HepG2 (cell line): ENCODE results near the gene CTXN1. TPM values are rescaled to one million over a fixed set of nuclear protein-coding genes. Genes with fewer than 3 reads are reported as not detected.
A peak's percentile ranks its signal among the peaks of the same experiment; 100 is the strongest.

ENCODE experiments used
- DRAP1 ChIP-seq: IDR thresholded peaks from 2 replicates; pipeline ENCODE4 v1.6.1; 2016; ENCODE audit warnings: missing genetic modification reagents, missing compliant biosample characterization
- FOXO4 ChIP-seq: sonication (generic); formaldehyde crosslinking; conservative IDR thresholded peaks from 2 replicates; pipeline ENCODE4 v1.8.1; 2023; ENCODE audit warnings: missing genetic modification reagents
- FOXP1 ChIP-seq, 2 experiments: fragments of 450-650 bp in 1 of 2; IDR thresholded peaks; 2 replicates each; pipeline ENCODE4 v1.6.1; 2017 to 2018; ENCODE audit warnings: antibody characterized with exemption in 1 of 2
- HNRNPK ChIP-seq: fragments of 200-400 bp; formaldehyde crosslinking; IDR thresholded peaks from 2 replicates; pipeline ENCODE4 v1.6.1; 2018; ENCODE audit warnings: low read length, low read depth, moderate library complexity, mild to moderate bottlenecking; ENCODE audit not compliant: poor library complexity, severe bottlenecking
- IRX3 ChIP-seq: sonication (generic); formaldehyde crosslinking; IDR thresholded peaks from 2 replicates; pipeline ENCODE4 v1.8.1; 2023; ENCODE audit warnings: mild to moderate bottlenecking, low read depth, missing genetic modification reagents, borderline replicate concordance
- KDM6A ChIP-seq: IDR thresholded peaks from 2 replicates; pipeline ENCODE4 v1.6.1; 2016; ENCODE audit warnings: low read depth
- KLF13 ChIP-seq: sonication (generic); formaldehyde crosslinking; IDR thresholded peaks from 2 replicates; pipeline ENCODE4 v1.4.0; 2020; ENCODE audit warnings: mild to moderate bottlenecking, missing genetic modification reagents
- MBD4 ChIP-seq: IDR thresholded peaks from 2 replicates; pipeline ENCODE4 v1.6.1; 2012; ENCODE audit warnings: low read length, inconsistent platforms, borderline replicate concordance
- NFE2L1 ChIP-seq: sonication (generic); formaldehyde crosslinking; IDR thresholded peaks from 2 replicates; pipeline ENCODE4 v1.4.0; 2020; ENCODE audit warnings: missing genetic modification reagents, mild to moderate bottlenecking, borderline replicate concordance
- REST ChIP-seq, 2 experiments: IDR thresholded peaks; 2 replicates each; pipeline ENCODE4 v1.6.1; 2011 to 2012; ENCODE audit warnings: low read length in 2 of 2, borderline replicate concordance in 1 of 2, low read depth in 1 of 2, mild to moderate bottlenecking in 1 of 2, moderate library complexity in 1 of 2
- ZNF343 ChIP-seq: sonication (generic); formaldehyde crosslinking; IDR thresholded peaks from 2 replicates; pipeline ENCODE4 v1.4.0; 2020; ENCODE audit warnings: mild to moderate bottlenecking, missing genetic modification reagents
- ZNF564 ChIP-seq: sonication (generic); formaldehyde crosslinking; IDR thresholded peaks from 2 replicates; pipeline ENCODE4 v1.8.1; 2023; ENCODE audit warnings: mild to moderate bottlenecking, missing genetic modification reagents
- ZSCAN31 ChIP-seq: sonication (generic); formaldehyde crosslinking; IDR thresholded peaks from 2 replicates; pipeline ENCODE4 v1.5.0; 2020; ENCODE audit warnings: low read depth, mild to moderate bottlenecking, missing genetic modification reagents
- polyA plus RNA-seq, 8 experiments: library from polyadenylated mRNA; depleted of rRNA in 3 of 8; stranded (reverse) in 7 of 8; unstranded in 1 of 8; fragments of >200 nt; fragmentation: Illumina TruSeq in 4 of 8; extraction: Trizol in 4 of 8; gene quantifications; 2 replicates each; pipeline versions ENCODE4 v1.2.1 to v1.2.3, GENCODE V29; 2011 to 2016; ENCODE audit warnings: low read depth in 4 of 8, missing spikeins in 1 of 8, mixed read lengths in 1 of 8; ENCODE audit not compliant: insufficient read depth in 1 of 8
- total RNA-seq, 5 experiments: library from RNA; depleted of rRNA; stranded (reverse); fragments of >200 nt; fragmentation: Illumina TruSeq; extraction: Trizol; gene quantifications; 2 replicates each; pipeline ENCODE4 v1.2.3, GENCODE V29; 2016; ENCODE audit warnings: low read depth in 1 of 5
- TF ChIP-seq, protein P1 (sequence below): sonication (generic); formaldehyde crosslinking; IDR thresholded peaks from 2 replicates; pipeline ENCODE4 v1.4.0; 2020; ENCODE audit warnings: missing genetic modification reagents
- TF ChIP-seq, protein P2 (sequence below): sonication (generic); formaldehyde crosslinking; IDR thresholded peaks from 2 replicates; pipeline ENCODE4 v1.4.0; 2020; ENCODE audit warnings: missing genetic modification reagents
- TF ChIP-seq, protein P3 (sequence below): sonication (generic); formaldehyde crosslinking; IDR thresholded peaks from 2 replicates; pipeline ENCODE4 v1.4.0; 2020; ENCODE audit warnings: missing genetic modification reagents, borderline replicate concordance

Gene CTXN1
- total and polyA plus RNA-seq, 2 of the 13 experiments (the other 11 are each of a cell fraction or from before 2014, with no cell fraction given), result 0.11 TPM; not detected in 1

- TF ChIP-seq KDM6A (CRISPR knock-in tag), result no peak
- no peak for TF ChIP-seq FOXO4 (CRISPR knock-in tag)
- no peak for TF ChIP-seq ZSCAN31 (CRISPR knock-in tag)
- no peak for TF ChIP-seq ZNF343
- no peak for TF ChIP-seq NFE2L1 (CRISPR knock-in tag)
- no peak for TF ChIP-seq MBD4
- TF ChIP-seq, protein P1, sequence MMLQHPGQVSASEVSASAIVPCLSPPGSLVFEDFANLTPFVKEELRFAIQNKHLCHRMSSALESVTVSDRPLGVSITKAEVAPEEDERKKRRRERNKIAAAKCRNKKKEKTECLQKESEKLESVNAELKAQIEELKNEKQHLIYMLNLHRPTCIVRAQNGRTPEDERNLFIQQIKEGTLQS (CRISPR knock-in tag), result no peak; the same call in 1 of the 2 replicates
- TF ChIP-seq REST (IDR thresholded peaks at IDR 0.05; ENCODE audit: borderline replicate concordance in 1 of 2, low read depth in 1 of 2, low read length in 2 of 2), result no peak
- peak; percentile 43; the same call in 1 of the 2 replicates for TF ChIP-seq DRAP1 (CRISPR knock-in tag)
- peak; percentile 77; the same call in 1 of the 2 replicates for TF ChIP-seq IRX3 (CRISPR knock-in tag)
- no peak for TF ChIP-seq FOXP1 (IDR thresholded peaks at IDR 0.05)
- no peak for TF ChIP-seq FOXP1 (CRISPR knock-in tag; IDR thresholded peaks at IDR 0.05)
- TF ChIP-seq, protein P2, sequence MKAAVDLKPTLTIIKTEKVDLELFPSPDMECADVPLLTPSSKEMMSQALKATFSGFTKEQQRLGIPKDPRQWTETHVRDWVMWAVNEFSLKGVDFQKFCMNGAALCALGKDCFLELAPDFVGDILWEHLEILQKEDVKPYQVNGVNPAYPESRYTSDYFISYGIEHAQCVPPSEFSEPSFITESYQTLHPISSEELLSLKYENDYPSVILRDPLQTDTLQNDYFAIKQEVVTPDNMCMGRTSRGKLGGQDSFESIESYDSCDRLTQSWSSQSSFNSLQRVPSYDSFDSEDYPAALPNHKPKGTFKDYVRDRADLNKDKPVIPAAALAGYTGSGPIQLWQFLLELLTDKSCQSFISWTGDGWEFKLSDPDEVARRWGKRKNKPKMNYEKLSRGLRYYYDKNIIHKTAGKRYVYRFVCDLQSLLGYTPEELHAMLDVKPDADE, result no peak
- TF ChIP-seq, protein P3, sequence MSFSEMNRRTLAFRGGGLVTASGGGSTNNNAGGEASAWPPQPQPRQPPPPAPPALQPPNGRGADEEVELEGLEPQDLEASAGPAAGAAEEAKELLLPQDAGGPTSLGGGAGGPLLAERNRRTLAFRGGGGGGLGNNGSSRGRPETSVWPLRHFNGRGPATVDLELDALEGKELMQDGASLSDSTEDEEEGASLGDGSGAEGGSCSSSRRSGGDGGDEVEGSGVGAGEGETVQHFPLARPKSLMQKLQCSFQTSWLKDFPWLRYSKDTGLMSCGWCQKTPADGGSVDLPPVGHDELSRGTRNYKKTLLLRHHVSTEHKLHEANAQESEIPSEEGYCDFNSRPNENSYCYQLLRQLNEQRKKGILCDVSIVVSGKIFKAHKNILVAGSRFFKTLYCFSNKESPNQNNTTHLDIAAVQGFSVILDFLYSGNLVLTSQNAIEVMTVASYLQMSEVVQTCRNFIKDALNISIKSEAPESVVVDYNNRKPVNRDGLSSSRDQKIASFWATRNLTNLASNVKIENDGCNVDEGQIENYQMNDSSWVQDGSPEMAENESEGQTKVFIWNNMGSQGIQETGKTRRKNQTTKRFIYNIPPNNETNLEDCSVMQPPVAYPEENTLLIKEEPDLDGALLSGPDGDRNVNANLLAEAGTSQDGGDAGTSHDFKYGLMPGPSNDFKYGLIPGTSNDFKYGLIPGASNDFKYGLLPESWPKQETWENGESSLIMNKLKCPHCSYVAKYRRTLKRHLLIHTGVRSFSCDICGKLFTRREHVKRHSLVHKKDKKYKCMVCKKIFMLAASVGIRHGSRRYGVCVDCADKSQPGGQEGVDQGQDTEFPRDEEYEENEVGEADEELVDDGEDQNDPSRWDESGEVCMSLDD (CRISPR knock-in tag), result no peak
- peak; percentile 74; the same call in 1 of the 2 replicates for TF ChIP-seq ZNF564 (CRISPR knock-in tag)
- no peak for TF ChIP-seq KLF13 (CRISPR knock-in tag)
- peak; percentile 62 for TF ChIP-seq HNRNPK
These were observed 624 bp downstream of the CTXN1 start (continued) for GRCh38 chr19:7925171-7925851.
